AG08395 (cell line): ENCODE results near the gene HCRT.

Source experiments
- DNase-seq: peaks from one replicate; pipeline ENCODE4 v3.0.0; 2012; ENCODE audit warnings: mixed read lengths, low spot score

Gene HCRT

DNA sequence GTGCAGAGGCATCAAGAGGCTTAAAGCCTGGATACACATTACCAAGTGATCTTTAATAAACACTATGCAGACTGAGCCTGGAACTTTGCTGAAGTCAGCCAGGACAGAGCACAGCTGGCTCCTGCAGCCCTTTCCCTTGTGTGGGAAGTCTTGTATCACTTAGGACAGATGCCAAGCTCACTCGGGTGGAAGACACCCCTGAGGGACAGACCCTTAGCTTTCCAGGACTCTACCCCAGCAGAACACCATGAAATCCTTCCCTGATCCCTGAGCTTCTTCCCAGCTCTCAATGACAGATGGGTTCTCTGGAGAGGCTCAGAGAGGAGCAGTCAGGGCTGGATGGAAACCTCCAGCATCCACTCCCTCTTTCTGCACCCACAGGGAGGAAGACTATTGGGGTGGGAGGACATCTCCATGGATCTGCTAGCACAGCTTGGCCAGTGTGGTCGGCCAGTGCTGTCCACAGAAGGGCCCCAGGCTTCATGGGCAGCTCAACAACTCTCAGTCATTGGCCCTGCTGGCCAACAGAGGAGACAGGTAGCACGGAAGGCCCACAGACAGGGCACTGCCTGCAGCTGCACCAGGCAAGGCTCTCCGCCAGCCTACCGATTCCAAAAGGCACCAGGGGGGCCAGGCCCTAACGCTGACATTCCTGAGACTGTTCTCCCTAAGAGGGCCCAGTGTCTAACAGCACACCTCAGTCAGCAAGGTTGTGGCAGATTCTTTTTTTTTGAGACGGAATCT lies 46.3 kb downstream of the HCRT start:
- DNase-seq, result no peak

DNA sequence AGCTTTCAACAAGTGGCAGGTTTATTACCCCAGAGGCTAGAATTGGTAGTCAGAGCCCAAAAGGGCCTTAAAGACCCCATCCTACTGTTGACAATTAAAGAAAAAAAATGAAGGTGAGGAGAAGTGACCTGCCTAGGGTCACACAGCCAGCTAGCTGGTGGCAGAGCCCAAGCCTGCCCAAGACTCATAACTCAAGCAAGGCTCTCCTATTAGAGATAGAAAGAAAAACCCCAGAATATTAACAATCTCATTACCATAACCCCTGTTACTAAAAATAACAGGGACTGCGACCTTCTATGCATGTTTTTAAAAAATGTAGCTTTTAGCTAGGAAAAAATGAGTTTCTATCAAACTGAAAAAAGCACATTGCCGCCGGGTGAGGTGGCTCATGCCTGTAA lies 48.6 kb downstream of the HCRT start:
- DNase-seq, result no peak

DNA sequence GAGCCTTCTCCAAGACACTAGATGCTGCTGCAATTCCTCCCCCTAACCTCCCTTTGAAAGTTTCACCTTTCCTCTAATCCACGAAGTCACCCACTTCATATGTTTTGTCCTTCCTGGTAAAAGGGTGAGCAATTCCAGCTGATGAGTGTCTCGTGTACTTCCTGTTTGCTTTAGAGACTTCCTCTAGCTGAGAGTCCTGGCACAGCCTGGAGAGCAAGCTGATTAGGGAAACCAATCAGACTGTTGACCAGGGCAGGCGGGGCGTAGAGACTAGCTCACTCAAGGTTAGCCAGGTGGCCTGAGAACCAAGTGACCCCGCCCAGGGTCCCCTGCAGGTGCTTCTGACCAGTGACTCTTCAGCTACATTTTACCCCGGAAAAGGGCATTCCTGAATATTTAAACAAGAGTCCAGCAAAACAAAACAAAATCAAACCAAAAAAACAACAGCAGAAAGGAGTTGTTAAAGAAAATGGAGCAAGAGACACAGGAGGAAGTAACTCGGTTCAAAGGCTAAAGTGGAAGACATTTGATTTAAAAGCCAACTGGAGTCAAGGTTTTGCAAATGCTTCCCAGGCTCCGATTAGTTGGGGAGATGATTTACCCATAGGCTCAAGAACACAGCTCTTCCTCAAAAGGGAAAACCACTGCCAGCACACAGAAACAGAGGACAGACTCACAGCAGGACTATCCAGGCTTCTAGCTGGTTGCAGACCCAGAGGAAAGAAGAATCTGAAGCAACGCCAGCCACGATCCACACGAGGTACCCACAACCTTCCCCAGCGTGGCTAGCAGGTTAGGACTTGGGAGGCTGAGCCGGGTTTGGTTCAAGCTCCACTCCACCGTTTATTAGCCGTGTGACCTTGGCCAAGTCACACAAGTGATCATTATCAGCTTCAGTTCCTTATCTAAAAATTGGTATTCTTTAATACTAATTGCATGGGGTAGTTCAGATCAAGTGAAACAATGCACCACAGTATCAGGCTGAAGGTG lies 49.3 kb downstream of the HCRT start:
- peak; percentile 48 for DNase-seq

DNA sequence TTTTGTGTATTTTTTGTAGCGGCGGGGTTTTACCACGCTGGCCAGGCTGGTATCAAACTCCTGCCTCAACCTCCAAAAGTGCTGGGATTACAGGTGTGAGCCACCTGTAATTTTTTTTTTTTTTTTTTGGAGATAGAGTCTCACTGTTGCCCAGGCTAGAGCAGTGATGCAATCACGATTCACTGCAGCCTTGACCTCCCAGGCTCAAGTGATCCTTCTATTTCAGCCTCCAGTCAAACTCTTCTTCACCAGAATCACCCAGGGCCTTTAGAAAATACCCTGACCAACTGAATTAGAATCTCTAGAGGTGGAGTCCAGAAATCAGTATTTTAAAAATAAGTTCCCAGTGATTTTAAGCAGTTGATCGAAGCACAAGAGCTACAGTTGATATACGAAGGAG lies 50.1 kb downstream of the HCRT start:
- DNase-seq, result no peak
